Right ventricle myocardium superior (tissue), 1 donor: ENCODE results near the gene SLC36A2. TPM values are rescaled to one million over a fixed set of nuclear protein-coding genes. Genes with fewer than 3 reads are reported as not detected.
"Not testable (repeated sequence)": the region's sequence is repeated elsewhere in the genome, so short reads cannot be mapped to it uniquely, and the experiment has no call there.

ENCODE experiments used
- ATAC-seq: fragments of 200-7000 bp; cut with Tn5 transposase; one replicate; pipeline ENCODE4 v1.9.1; 2020; ENCODE audit warnings: mild to moderate bottlenecking; ENCODE audit not compliant: poor library complexity
- DNase-seq: peaks from one replicate; pipeline ENCODE4 v3.0.0-alpha.2; 2020
- intact Hi-C: fragments of 100-400 bp; cut with DNase I; formaldehyde crosslinking; loops from one replicate; pipeline ENCODE4 v1.11.2; 2022
- total RNA-seq: library from RNA; stranded (reverse); fragmentation: NEBNext Ultra II Directional; extraction: Animal tissue kit (Norgen Biotek cat#: 25700); gene quantifications from one replicate; pipeline ENCODE4 v1.2.1, GENCODE V29; 2021
- donor health status: DM: no; HTN: yes; CAD: no; lungs with severe emphysema.

The SLC36A2 gene
- total RNA-seq, 1 donor from 2014 or later: 1.2 TPM

- ATAC-seq (no peak), DNase-seq (no peak)
- intact Hi-C loops: no loop called here
Measured at GRCh38 chr5:151338734-151339133, 8.6 kb downstream of the SLC36A2 start.

GRCh38 chr5:151332857-151333256 lies 14.5 kb downstream of the SLC36A2 start:
- DNase-seq (no peak), ATAC-seq (no peak)
- intact Hi-C loops: no loop called here

GRCh38 chr5:151328734-151329133 lies 18.6 kb downstream of the SLC36A2 start:
- intact Hi-C loops: no loop called here
- no peak for ATAC-seq
- DNase-seq: no peak

- intact Hi-C loops: no loop called here
- ATAC-seq (no peak), DNase-seq (no peak)
Measured at GRCh38 chr5:151327585-151327984, 19.8 kb downstream of the SLC36A2 start.

GRCh38 chr5:151326266-151326665 lies 21.1 kb downstream of the SLC36A2 start:
- ATAC-seq (no peak), DNase-seq (no peak)
- intact Hi-C loops: no loop called here

- ATAC-seq (no peak), DNase-seq (no peak)
- intact Hi-C loops: no loop called here
Measured at GRCh38 chr5:151320481-151320880, 26.9 kb downstream of the SLC36A2 start.

GRCh38 chr5:151318850-151319732 lies 28.3 kb downstream of the SLC36A2 start:
- peak; percentile 57 for DNase-seq
- intact Hi-C loops: no loop called here
- peak; percentile 85 for ATAC-seq

GRCh38 chr5:151317871-151318270 lies 29.5 kb downstream of the SLC36A2 start:
- ATAC-seq (no peak), DNase-seq (no peak)
- intact Hi-C loops: no loop called here

- ATAC-seq: peak; percentile 89
- intact Hi-C loops: no loop called here
- DNase-seq: peak; percentile 87
Measured at GRCh38 chr5:151315998-151316597, 31.3 kb downstream of the SLC36A2 start.

- ATAC-seq: no peak
- intact Hi-C loops: no loop called here
- no peak for DNase-seq
Measured at GRCh38 chr5:151313357-151313756, 34.0 kb downstream of the SLC36A2 start.

GRCh38 chr5:151312756-151313324 lies 34.5 kb downstream of the SLC36A2 start:
- DNase-seq: no peak
- ATAC-seq: no peak
- intact Hi-C loops: no loop called here

GRCh38 chr5:151310932-151311331 lies 36.4 kb downstream of the SLC36A2 start:
- no peak for ATAC-seq
- intact Hi-C loops: no loop called here
- no peak for DNase-seq

GRCh38 chr5:151309821-151310220 lies 37.5 kb downstream of the SLC36A2 start:
- DNase-seq, ATAC-seq, intact Hi-C loops: not testable (repeated sequence)

GRCh38 chr5:151309266-151309665 lies 38.1 kb downstream of the SLC36A2 start:
- DNase-seq, intact Hi-C loops, ATAC-seq: not testable (repeated sequence)

- no peak for ATAC-seq
- DNase-seq: no peak
- intact Hi-C loops: no loop called here
Measured at GRCh38 chr5:151303666-151304065, 43.7 kb downstream of the SLC36A2 start, which contains the start of gene SLC36A3. Gene SLC36A3, minus strand, starts transcription at chr5:151303766. Its CDS starts 412 bp downstream, at chr5:151303354.

- ATAC-seq: no peak
- intact Hi-C loops: no loop called here
- no peak for DNase-seq
Measured at GRCh38 chr5:151298063-151298855, 49.1 kb downstream of the SLC36A2 start.

GRCh38 chr5:151296974-151297373 lies 50.4 kb downstream of the SLC36A2 start:
- DNase-seq: no peak
- ATAC-seq: no peak
- intact Hi-C loops: no loop called here

- no peak for ATAC-seq
- intact Hi-C loops: no loop called here
- no peak for DNase-seq
Measured at GRCh38 chr5:151296478-151296830, 50.9 kb downstream of the SLC36A2 start.
